WTC11 (cell line): ENCODE data around the gene UBQLN2. TPM values are rescaled to one million over a fixed set of nuclear protein-coding genes. Genes with fewer than 3 reads are reported as not detected.
"Not testable (repeated sequence)": the region's sequence is repeated elsewhere in the genome, so short reads cannot be mapped to it uniquely, and the experiment has no call there.

Experiments used
- ATAC-seq: fragments of 200-7000 bp; cut with Tn5 transposase; 2 replicates; pipeline ENCODE4 v1.10.0; 2021; ENCODE audit warnings: mild to moderate bottlenecking, moderate library complexity
- Bru-seq: library from RNA; stranded (reverse); fragments of 400-500 nt; gene quantifications from one replicate; lab custom pipeline; 2021; lab: Mats Ljungman, UMichigan
- CTCF ChIA-PET: fragments of 300-600 bp; sonication (Branson Sonifier 250); formaldehyde crosslinking; loops from one replicate; lab custom pipeline; 2021; ENCODE audit warnings: antibody characterized with exemption; lab: Charles Lee
- POLR2A ChIA-PET: fragments of 350-600 bp; sonication (Branson Sonifier 250); formaldehyde crosslinking; loops from one replicate; lab custom pipeline; 2021; ENCODE audit warnings: antibody characterized with exemption; lab: Charles Lee
- DNase-seq: peaks from one replicate; pipeline ENCODE4 v3.0.0; 2021; ENCODE audit warnings: low spot score
- H3K27ac Mint-ChIP-seq: 2 replicates; pipeline ENCODE4 v1.8.0; 2021; ENCODE audit warnings: mixed read lengths
- H3K27me3 Mint-ChIP-seq: 2 replicates; pipeline ENCODE4 v1.8.0; 2021; ENCODE audit warnings: low read depth, mild to moderate bottlenecking, moderate library complexity, mixed read lengths
- H3K36me3 Mint-ChIP-seq: 2 replicates; pipeline ENCODE4 v1.8.0; 2021; ENCODE audit warnings: mixed read lengths
- H3K4me1 Mint-ChIP-seq: 2 replicates; pipeline ENCODE4 v1.8.0; 2022; ENCODE audit warnings: mixed read lengths
- H3K4me3 Mint-ChIP-seq: 2 replicates; pipeline ENCODE4 v1.8.0; 2021; ENCODE audit warnings: mild to moderate bottlenecking, moderate library complexity, mixed read lengths
- H3K9me3 Mint-ChIP-seq: 2 replicates; pipeline ENCODE4 v1.8.0; 2021; ENCODE audit warnings: mixed read lengths
- E2F4 ChIP-seq: sonication (generic); formaldehyde crosslinking; IDR thresholded peaks from 2 replicates; pipeline ENCODE4 v1.8.1; 2022; ENCODE audit warnings: low read depth, mild to moderate bottlenecking, moderate library complexity, missing genetic modification reagents, borderline replicate concordance
- ELF4 ChIP-seq: sonication (generic); formaldehyde crosslinking; IDR thresholded peaks from 2 replicates; pipeline ENCODE4 v1.8.1; 2022; ENCODE audit warnings: low read depth, mild to moderate bottlenecking, moderate library complexity, missing genetic modification reagents
- EMX1 ChIP-seq: fragments of 250-450 bp; sonication (Bioruptor Pico); IDR thresholded peaks from 2 replicates; pipeline ENCODE4 v1.8.0; 2021; ENCODE audit warnings: mild to moderate bottlenecking
- ESRRA ChIP-seq: sonication (generic); formaldehyde crosslinking; IDR thresholded peaks from 2 replicates; pipeline ENCODE4 v1.8.1; 2022; ENCODE audit warnings: mild to moderate bottlenecking, missing genetic modification reagents, borderline replicate concordance
- GRHL2 ChIP-seq: fragments of 250-450 bp; sonication (Bioruptor Pico); IDR thresholded peaks from 2 replicates; pipeline ENCODE4 v1.8.0; 2022; ENCODE audit warnings: mild to moderate bottlenecking, moderate library complexity; ENCODE audit not compliant: insufficient replicate concordance, severe bottlenecking
- HMGA2 ChIP-seq: fragments of 250-450 bp; sonication (Bioruptor Pico); IDR thresholded peaks from 2 replicates; pipeline ENCODE4 v1.4.0; 2021; ENCODE audit warnings: mild to moderate bottlenecking, moderate library complexity
- KAT7 ChIP-seq: sonication (generic); formaldehyde crosslinking; IDR thresholded peaks from 2 replicates; pipeline ENCODE4 v1.8.1; 2023; ENCODE audit warnings: missing genetic modification reagents, mild to moderate bottlenecking, borderline replicate concordance
- NFATC4 ChIP-seq: fragments of 250-450 bp; sonication (Bioruptor Pico); IDR thresholded peaks from 2 replicates; pipeline ENCODE4 v1.9.0; 2021; ENCODE audit warnings: mild to moderate bottlenecking
- NFYB ChIP-seq: sonication (generic); formaldehyde crosslinking; conservative IDR thresholded peaks from 2 replicates; pipeline ENCODE4 v1.8.0; 2022; ENCODE audit warnings: low read depth, missing genetic modification reagents
- NR2C2 ChIP-seq: sonication (generic); formaldehyde crosslinking; IDR thresholded peaks from 2 replicates; pipeline ENCODE4 v1.8.0; 2022; ENCODE audit warnings: mild to moderate bottlenecking, missing genetic modification reagents
- OVOL2 ChIP-seq: fragments of 250-450 bp; sonication (Bioruptor Pico); IDR thresholded peaks from 2 replicates; pipeline ENCODE4 v1.9.0; 2021; ENCODE audit warnings: mild to moderate bottlenecking, borderline replicate concordance
- SP1 ChIP-seq: sonication (generic); formaldehyde crosslinking; conservative IDR thresholded peaks from 2 replicates; pipeline ENCODE4 v1.8.1; 2022; ENCODE audit warnings: missing genetic modification reagents
- STAT6 ChIP-seq: sonication (generic); formaldehyde crosslinking; conservative IDR thresholded peaks from 2 replicates; pipeline ENCODE4 v1.8.1; 2023; ENCODE audit warnings: mild to moderate bottlenecking, low read depth, missing genetic modification reagents, moderate library complexity
- TEAD1 ChIP-seq: sonication (generic); formaldehyde crosslinking; IDR thresholded peaks from 2 replicates; pipeline ENCODE4 v1.8.0; 2022; ENCODE audit warnings: mild to moderate bottlenecking, missing genetic modification reagents
- ZNF317 ChIP-seq: sonication (generic); formaldehyde crosslinking; IDR thresholded peaks from 2 replicates; pipeline ENCODE4 v1.8.1; 2023; ENCODE audit warnings: low read depth, mild to moderate bottlenecking, moderate library complexity, missing genetic modification reagents, borderline replicate concordance
- long read RNA-seq, 3 experiments: library from RNA in 1 of 3; library from capped mRNA in 1 of 3; library from polyadenylated mRNA in 1 of 3; unstranded in 2 of 3; stranded (forward) in 1 of 3; transcript quantifications; one replicate each; pipeline ENCODE4 v2.0.0, GENCODE V29; 2021
- total RNA-seq: library from RNA; stranded (reverse); gene quantifications from 3 replicates; pipeline ENCODE4 v1.2.3, GENCODE V29; 2021

The UBQLN2 gene
- total RNA-seq (28.3 to 28.7 TPM (median 28.4 TPM) in 3 replicates), Bru-seq, nascent RNA (percentile 95 among the genes with signal in this experiment)
- long read RNA-seq, experiment 1, full-length matches to known transcripts = 282 of 291 reads
- long read RNA-seq, experiment 1, partial matches to known transcripts = 0 of 291 reads
- long read RNA-seq, experiment 1, other reads (novel, unspliced or antisense) = 9 of 291 reads
- long read RNA-seq, experiment 2, full-length matches to known transcripts = 69 of 71 reads
- long read RNA-seq, experiment 2, partial matches to known transcripts = 0 of 71 reads
- long read RNA-seq, experiment 2, other reads (novel, unspliced or antisense) = 2 of 71 reads
- long read RNA-seq, experiment 3, full-length matches to known transcripts = 2 of 3 reads
- long read RNA-seq, experiment 3, partial matches to known transcripts = 0 of 3 reads
- long read RNA-seq, experiment 3, other reads (novel, unspliced or antisense) = 1 of 3 reads

- ChIA-PET POLR2A (no interaction called here), CTCF (interaction anchor here (1.7 kb wide), 1 partner anchor 330 kb away, joined by 4 read pairs; no protein-coding TSS in a partner anchor)
- peak within 1 kb of the TSS; percentile 84 for H3K4me3 Mint-ChIP-seq
- peak; percentile 68 for DNase-seq
- peak within 1 kb of the TSS; percentile 98 for H3K27ac Mint-ChIP-seq
- ATAC-seq = peak; percentile 89
- TF ChIP-seq SP1 (CRISPR knock-in tag) (peak; percentile 29; the same call in 1 of the 2 replicates), ELF4 (CRISPR knock-in tag) (no peak), ESRRA (peak; percentile 20; the same call in 1 of the 2 replicates)
- peaks cover 16% of the 10 kb centered on the region for H3K4me1 Mint-ChIP-seq
- H3K9me3 Mint-ChIP-seq = no peaks in the 10 kb centered on the region
- H3K27me3 Mint-ChIP-seq = no peaks in the 10 kb centered on the region
- no peaks in the 10 kb centered on the region for H3K36me3 Mint-ChIP-seq
Measured at GRCh38 chrX:56563231-56564161, at the start of gene UBQLN2. TSS of gene UBQLN2 (plus strand) at chrX:56563627. CDS start at chrX:56563874, 247 bp downstream.

- no peaks in the 10 kb centered on the region for H3K4me1 Mint-ChIP-seq
- ATAC-seq (no peak), DNase-seq (no peak)
- no peaks in the 10 kb centered on the region; the same call in none of the 2 replicates for H3K27me3 Mint-ChIP-seq
- CTCF ChIA-PET = no interaction called here
- no peak overlapping the region for H3K27ac Mint-ChIP-seq
- POLR2A ChIA-PET = no interaction called here
- H3K9me3 Mint-ChIP-seq = no peaks in the 10 kb centered on the region
- H3K4me3 Mint-ChIP-seq = no peak overlapping the region
- no peak for TF ChIP-seq HMGA2 (CRISPR knock-in tag)
- TF ChIP-seq ELF4 (CRISPR knock-in tag) = no peak
- H3K36me3 Mint-ChIP-seq = no peaks in the 10 kb centered on the region
Measured at GRCh38 chrX:56519642-56520041, 43.8 kb upstream of the UBQLN2 start.

- H3K9me3 Mint-ChIP-seq, CTCF ChIA-PET, H3K4me1 Mint-ChIP-seq: not testable (repeated sequence)
Measured at GRCh38 chrX:56529482-56530007, 33.9 kb upstream of the UBQLN2 start.

GRCh38 chrX:56530011-56530410 lies 33.4 kb upstream of the UBQLN2 start:
- POLR2A ChIA-PET = no interaction called here
- no peak for ATAC-seq
- Mint-ChIP-seq H3K27ac (no peak overlapping the region), H3K27me3 (no peaks in the 10 kb centered on the region), H3K36me3 (no peaks in the 10 kb centered on the region), H3K4me1 (no peaks in the 10 kb centered on the region), H3K9me3 (no peaks in the 10 kb centered on the region), H3K4me3 (no peak overlapping the region)
- no peak for TF ChIP-seq KAT7
- no peak for TF ChIP-seq E2F4 (CRISPR knock-in tag)
- TF ChIP-seq NFYB = no peak
- DNase-seq = no peak
- CTCF ChIA-PET = no interaction called here

More at GRCh38 chrX:56529482-56530007, 33.9 kb upstream of the UBQLN2 start:
- POLR2A ChIA-PET, H3K4me3 Mint-ChIP-seq, H3K27ac Mint-ChIP-seq, H3K27me3 Mint-ChIP-seq, ATAC-seq, H3K36me3 Mint-ChIP-seq, DNase-seq: not testable (repeated sequence)

GRCh38 chrX:56550667-56551066 lies 12.8 kb upstream of the UBQLN2 start:
- ChIA-PET POLR2A (no interaction called here), CTCF (no interaction called here)
- H3K27ac Mint-ChIP-seq = no peak overlapping the region
- DNase-seq (no peak), ATAC-seq (no peak)
- TF ChIP-seq NFATC4 (CRISPR knock-in tag) (no peak), NR2C2 (no peak), STAT6 (CRISPR knock-in tag) (no peak), OVOL2 (no peak), ZNF317 (CRISPR knock-in tag) (no peak), EMX1 (no peak), TEAD1 (CRISPR knock-in tag) (no peak), GRHL2 (CRISPR knock-in tag) (no peak)
- H3K27me3 Mint-ChIP-seq = peaks cover 6% of the 10 kb centered on the region
- peaks cover 10% of the 10 kb centered on the region for H3K36me3 Mint-ChIP-seq
- H3K4me3 Mint-ChIP-seq = no peak overlapping the region
- H3K4me1 Mint-ChIP-seq = no peaks in the 10 kb centered on the region
- peaks cover 20% of the 10 kb centered on the region for H3K9me3 Mint-ChIP-seq
